Measurements from ENCODE around the gene PARK7. TPM values are rescaled to one million over a fixed set of nuclear protein-coding genes. Genes with fewer than 3 reads are reported as not detected.

PARK7 gene
- total RNA-seq, result 100 to 1,000 TPM; 103 to 125 (median 116) TPM
- 147 TPM for total RNA-seq (2013)
- 48.6 to 242 (median 64.4) reads per million in 29 experiments for total RNA-seq

DNA sequence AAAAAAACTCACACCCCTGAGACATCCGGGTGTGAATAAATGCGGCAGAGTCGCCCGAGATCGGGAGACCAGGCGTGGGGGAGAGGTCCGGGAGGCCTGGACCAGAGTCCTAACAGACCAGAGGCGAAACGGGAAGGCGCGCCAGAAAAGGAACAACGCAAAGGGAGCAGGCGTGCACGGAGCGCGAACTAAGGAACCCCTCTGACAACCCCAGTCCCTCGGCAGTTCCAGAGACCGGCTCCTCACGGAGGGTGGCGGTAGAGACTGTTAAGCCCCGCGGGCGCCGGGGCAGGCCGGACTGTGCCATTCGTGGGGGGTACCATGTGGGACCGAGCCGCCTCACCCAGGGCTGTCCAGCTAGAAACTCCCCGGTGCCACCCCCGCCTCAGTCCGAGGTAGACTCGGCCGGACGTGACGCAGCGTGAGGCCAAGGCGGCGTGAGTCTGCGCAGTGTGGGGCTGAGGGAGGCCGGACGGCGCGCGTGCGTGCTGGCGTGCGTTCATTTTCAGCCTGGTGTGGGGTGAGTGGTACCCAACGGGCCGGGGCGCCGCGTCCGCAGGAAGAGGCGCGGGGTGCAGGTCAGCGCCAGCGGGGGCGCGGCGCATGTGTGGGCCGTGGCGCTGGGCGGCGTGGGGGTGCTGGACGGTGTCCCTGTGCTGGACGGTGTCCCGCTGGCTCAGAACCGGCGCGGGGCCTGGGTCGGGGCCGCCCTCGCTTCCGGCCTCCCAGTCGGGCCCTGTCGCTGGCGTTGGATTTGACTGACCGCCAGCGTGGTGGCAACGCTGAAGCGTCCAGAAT is at the start of gene PARK7:
Gene PARK7, plus strand, starts transcription at position 496 of the 798 bp plus-strand sequence. CDS start 1,075 bp downstream, outside the sequence.
- no peaks in the 10 kb centered on the region for H3K27me3 Mint-ChIP-seq
- no peaks in the 10 kb centered on the region for H3K9me3 ChIP-seq
- DNase-seq (peak; percentile 97 to 100 (median 99)), ATAC-seq (replicated peaks in 1 of 4) (peak; percentile 94 to 99 (median 98))
- H3K36me3 ChIP-seq (ENCODE audit: control insufficient read depth in 2 of 2, extremely low read depth in 1 of 2, insufficient read depth in 1 of 2, low read length in 1 of 2), result peaks cover 0 to 29% of the 10 kb centered on the region in 2 donors
- H3K9me3 Mint-ChIP-seq, result no peaks in the 10 kb centered on the region
- ChIA-PET CTCF (interaction anchor here in 1 of 2 donors (0.6 to 1.0 kb wide), 2 partner anchors 14 to 46 kb away, joined by 3 to 4 read pairs; no protein-coding TSS in a partner anchor), POLR2A (interaction anchor here in 1 of 2 donors (0.7 kb wide), 1 partner anchor 12 kb away, joined by 4 read pairs; no protein-coding TSS in a partner anchor)
- peak within 1 kb of the TSS; percentile 93 to 99 (median 98) for H3K4me3 Mint-ChIP-seq
- peak within 1 kb of the TSS; percentile 68 to 90 for H3K4me3 ChIP-seq (ENCODE audit: control insufficient read depth in 1 of 2, extremely low read depth in 1 of 2, low read length in 1 of 2)
- H3K27ac Mint-ChIP-seq, result peak within 1 kb of the TSS; percentile 98 to 100
- peak within 1 kb of the TSS; percentile 89 for H3K27ac ChIP-seq (ENCODE audit: low read length)
- H3K4me1 ChIP-seq (ENCODE audit: control insufficient read depth in 1 of 2, extremely low read depth in 1 of 2, insufficient read depth in 2 of 2, low read length in 2 of 2), result peaks cover 10 to 48% of the 10 kb centered on the region in 2 experiments
- H3K4me1 Mint-ChIP-seq, result peaks cover 58 to 70% (median 63%) of the 10 kb centered on the region in 3 donors
- peaks cover 24% of the 10 kb centered on the region for H3K36me3 Mint-ChIP-seq
- under 1% methylated on average over 77 of the region's 81 CpGs for WGBS (ENCODE audit: insufficient coverage)
- no peaks in the 10 kb centered on the region for H3K27me3 ChIP-seq (replicated peaks in 1 of 2; ENCODE audit: control insufficient read depth in 2 of 2, extremely low read depth in 1 of 2, insufficient read depth in 2 of 2, low read length in 1 of 2)

DNA sequence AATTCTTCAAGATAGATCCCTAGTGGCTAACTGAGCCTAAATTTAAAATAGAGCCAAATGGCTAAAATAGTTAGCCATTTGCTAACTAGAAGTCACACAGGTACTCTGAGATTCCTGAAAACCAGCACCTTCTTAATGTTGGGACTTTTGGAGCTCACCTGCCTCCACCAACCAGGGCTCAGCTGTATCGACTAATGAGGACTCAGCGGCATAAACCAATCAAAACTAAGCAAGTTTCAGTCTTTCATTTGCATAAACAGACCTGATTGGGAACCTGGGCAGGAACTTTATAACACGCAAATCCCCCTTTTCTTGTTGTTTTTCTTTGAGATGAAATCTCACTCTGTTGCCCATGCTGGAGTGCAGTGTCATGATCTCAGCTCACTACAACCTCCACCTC is 49.4 kb upstream of the PARK7 start:
- DNase-seq (no peak), ATAC-seq (replicated peaks in 1 of 4) (no peak)
- Mint-ChIP-seq H3K9me3 (no peaks in the 10 kb centered on the region), H3K4me1 (peaks cover 0 to 52% (median 14%) of the 10 kb centered on the region in 3 donors), H3K36me3 (no peaks in the 10 kb centered on the region), H3K27me3 (no peaks in the 10 kb centered on the region), H3K27ac (peak overlapping the region in 1 of 2 donors; percentile 94), H3K4me3 (peak overlapping the region in 1 of 3 donors; percentile 91)
- H3K36me3 ChIP-seq (ENCODE audit: control insufficient read depth in 2 of 2, extremely low read depth in 1 of 2, insufficient read depth in 1 of 2, low read length in 1 of 2), result no peaks in the 10 kb centered on the region
- ChIA-PET CTCF (no interaction called here), POLR2A (no interaction called here)
- no peaks in the 10 kb centered on the region for H3K27me3 ChIP-seq (replicated peaks in 1 of 2; ENCODE audit: control insufficient read depth in 2 of 2, extremely low read depth in 1 of 2, insufficient read depth in 2 of 2, low read length in 1 of 2)
- no peaks in the 10 kb centered on the region for H3K9me3 ChIP-seq
- peak overlapping the region in 1 of 2 donors; percentile 59 for H3K4me3 ChIP-seq (ENCODE audit: control insufficient read depth in 1 of 2, extremely low read depth in 1 of 2, low read length in 1 of 2)
- no peak overlapping the region for H3K27ac ChIP-seq (ENCODE audit: low read length)
- peaks cover 0 to 13% of the 10 kb centered on the region in 2 experiments for H3K4me1 ChIP-seq (ENCODE audit: control insufficient read depth in 1 of 2, extremely low read depth in 1 of 2, insufficient read depth in 2 of 2, low read length in 2 of 2)
- 83% methylated on average over 3 of the region's 3 CpGs for WGBS (ENCODE audit: insufficient coverage)

DNA sequence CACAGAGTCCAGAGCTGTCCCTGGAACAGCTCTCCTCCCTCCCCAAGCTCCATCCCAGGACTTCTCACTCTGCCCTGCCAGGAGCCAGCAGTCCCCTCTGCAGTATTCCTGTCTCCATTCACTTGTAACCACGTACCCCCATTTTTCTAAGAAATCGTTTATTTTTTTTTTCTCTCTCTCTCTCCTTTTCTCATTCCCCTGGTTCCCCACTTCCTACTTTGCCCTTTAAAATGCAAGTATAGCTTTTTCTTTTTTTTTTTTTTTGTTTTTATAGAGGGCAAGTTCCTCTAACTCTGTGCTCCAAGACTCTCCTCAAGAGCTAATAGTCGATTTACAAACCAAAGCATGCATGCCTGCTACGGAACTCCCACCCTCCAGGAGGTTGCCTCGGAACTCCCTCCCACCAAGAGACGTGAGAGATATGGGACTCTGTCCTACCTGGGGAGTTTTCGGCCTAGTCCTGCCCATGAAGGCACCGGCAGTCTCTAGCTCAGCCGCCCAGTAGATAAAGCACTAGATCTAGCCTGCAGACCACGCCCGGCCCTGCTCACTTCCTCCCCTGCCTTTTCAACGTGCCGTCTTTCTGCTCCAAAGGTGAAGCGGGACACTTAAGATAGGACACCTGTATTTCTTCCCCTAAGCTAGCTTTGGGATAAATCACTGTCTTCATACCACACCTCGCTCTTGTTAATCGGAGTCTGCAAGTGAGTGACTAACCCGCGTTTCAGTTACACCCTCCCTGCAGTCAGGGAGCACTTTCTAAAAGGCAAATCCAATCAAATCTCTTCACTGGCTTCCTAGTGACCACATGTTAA is 48.6 kb upstream of the PARK7 start:
- Histone ChIP-seq H3K4me1 (ENCODE audit: control insufficient read depth in 1 of 2, extremely low read depth in 1 of 2, insufficient read depth in 2 of 2, low read length in 2 of 2) (peaks cover 0 to 13% of the 10 kb centered on the region in 2 experiments), H3K9me3 (no peaks in the 10 kb centered on the region), H3K27me3 (replicated peaks in 1 of 2; ENCODE audit: control insufficient read depth in 2 of 2, extremely low read depth in 1 of 2, insufficient read depth in 2 of 2, low read length in 1 of 2) (no peaks in the 10 kb centered on the region), H3K27ac (ENCODE audit: low read length) (no peak overlapping the region), H3K36me3 (ENCODE audit: control insufficient read depth in 2 of 2, extremely low read depth in 1 of 2, insufficient read depth in 1 of 2, low read length in 1 of 2) (no peaks in the 10 kb centered on the region), H3K4me3 (ENCODE audit: control insufficient read depth in 1 of 2, extremely low read depth in 1 of 2, low read length in 1 of 2) (peak overlapping the region in 1 of 2 donors; percentile 59)
- DNase-seq (peak in 8 of 35 experiments; percentile 15 to 35 (median 22)), ATAC-seq (replicated peaks in 1 of 4) (peak in 3 of 4 experiments; percentile 27 to 60 (median 44))
- H3K27me3 Mint-ChIP-seq, result no peaks in the 10 kb centered on the region
- 66% methylated on average over 14 of the region's 18 CpGs for WGBS (ENCODE audit: insufficient coverage)
- ChIA-PET POLR2A (no interaction called here), CTCF (no interaction called here)
- H3K4me1 Mint-ChIP-seq, result peaks cover 0 to 54% (median 14%) of the 10 kb centered on the region in 3 donors
- no peaks in the 10 kb centered on the region for H3K36me3 Mint-ChIP-seq
- peak overlapping the region; percentile 29 to 91 (median 65) for H3K4me3 Mint-ChIP-seq
- no peaks in the 10 kb centered on the region for H3K9me3 Mint-ChIP-seq
- peak overlapping the region; percentile 64 to 94 for H3K27ac Mint-ChIP-seq

DNA sequence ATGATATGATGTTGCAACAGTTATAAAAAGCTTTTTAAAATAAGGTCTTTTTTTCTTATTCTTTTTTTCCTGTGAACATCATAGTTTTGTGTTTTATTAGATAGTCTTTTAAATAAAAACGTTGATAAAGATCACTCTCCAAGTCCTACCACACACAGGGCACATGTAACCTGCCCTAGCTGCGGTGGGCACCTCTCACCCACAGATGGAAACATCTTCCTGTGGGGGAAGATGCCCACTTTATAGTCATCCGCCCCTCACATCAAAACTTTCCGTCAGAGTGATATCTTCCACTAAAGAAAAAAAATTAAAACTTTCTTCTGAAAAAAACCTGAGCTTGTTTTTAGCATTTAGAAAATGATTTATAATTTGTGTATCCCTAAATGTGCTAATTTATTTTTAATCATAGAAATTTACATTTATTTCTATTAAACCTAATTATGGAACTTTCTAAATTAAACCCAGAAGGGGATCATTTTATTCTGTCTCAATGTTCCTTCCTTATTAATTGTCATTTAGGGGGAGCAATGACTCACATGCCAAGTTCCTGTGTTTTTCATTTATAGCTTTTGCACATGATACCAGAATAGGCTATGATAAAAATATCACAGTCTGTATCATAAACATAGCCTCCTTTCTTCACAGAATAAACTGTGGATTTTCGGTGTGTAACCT is 45.5 kb upstream of the PARK7 start:
- DNase-seq (peak in 18 of 35 experiments; percentile 9 to 52 (median 26)), ATAC-seq (replicated peaks in 1 of 4) (peak in 3 of 4 experiments; percentile 41 to 58 (median 54))
- Histone ChIP-seq H3K4me1 (ENCODE audit: control insufficient read depth in 1 of 2, extremely low read depth in 1 of 2, insufficient read depth in 2 of 2, low read length in 2 of 2) (peaks cover 0 to 13% of the 10 kb centered on the region in 2 experiments), H3K4me3 (ENCODE audit: control insufficient read depth in 1 of 2, extremely low read depth in 1 of 2, low read length in 1 of 2) (no peak overlapping the region), H3K36me3 (ENCODE audit: control insufficient read depth in 2 of 2, extremely low read depth in 1 of 2, insufficient read depth in 1 of 2, low read length in 1 of 2) (no peaks in the 10 kb centered on the region), H3K27ac (ENCODE audit: low read length) (no peak overlapping the region), H3K27me3 (replicated peaks in 1 of 2; ENCODE audit: control insufficient read depth in 2 of 2, extremely low read depth in 1 of 2, insufficient read depth in 2 of 2, low read length in 1 of 2) (no peaks in the 10 kb centered on the region), H3K9me3 (no peaks in the 10 kb centered on the region)
- Mint-ChIP-seq H3K27ac (peak overlapping the region in 1 of 2 donors; percentile 15), H3K9me3 (no peaks in the 10 kb centered on the region), H3K27me3 (no peaks in the 10 kb centered on the region), H3K4me3 (no peak overlapping the region), H3K4me1 (peaks cover 0 to 50% (median 17%) of the 10 kb centered on the region in 3 donors), H3K36me3 (no peaks in the 10 kb centered on the region)
- POLR2A ChIA-PET, result no interaction called here
- CTCF ChIA-PET, result interaction anchor here in 1 of 2 donors (0.6 to 1.2 kb wide), 3 partner anchors 12 to 467 kb away, joined by 3 read pairs; no protein-coding TSS in a partner anchor
- WGBS (ENCODE audit: insufficient coverage), result no CpG with 5 or more reads among the region's 5 CpGs

DNA sequence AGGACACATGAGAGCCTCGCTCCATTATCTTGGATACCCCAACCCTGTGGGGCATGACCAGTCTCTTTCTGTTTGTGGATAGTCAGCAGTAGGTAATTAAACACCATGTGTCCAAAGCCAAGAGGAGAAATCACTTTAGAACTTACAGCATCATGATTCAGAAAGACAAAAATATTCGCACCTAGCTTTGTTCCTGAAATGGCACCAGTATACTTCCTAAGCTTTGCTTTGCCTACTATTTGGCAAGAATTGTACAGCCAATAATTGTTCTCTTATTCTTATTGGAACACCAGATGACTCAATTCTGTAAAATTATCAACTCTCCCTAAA is 45.0 kb upstream of the PARK7 start:
- H3K27me3 Mint-ChIP-seq, result no peaks in the 10 kb centered on the region
- H3K27ac Mint-ChIP-seq, result no peak overlapping the region
- 100% methylated on average over 1 of the region's 2 CpGs for WGBS (ENCODE audit: insufficient coverage)
- ChIA-PET CTCF (interaction anchor here in 1 of 2 donors (0.6 to 1.2 kb wide), 3 partner anchors 12 to 43 kb away, joined by 3 read pairs; no protein-coding TSS in a partner anchor), POLR2A (interaction anchor here in 1 of 2 donors (0.6 kb wide), 1 partner anchor 1458 kb away, joined by 3 read pairs; no protein-coding TSS in a partner anchor)
- Histone ChIP-seq H3K4me3 (ENCODE audit: control insufficient read depth in 1 of 2, extremely low read depth in 1 of 2, low read length in 1 of 2) (no peak overlapping the region), H3K4me1 (ENCODE audit: control insufficient read depth in 1 of 2, extremely low read depth in 1 of 2, insufficient read depth in 2 of 2, low read length in 2 of 2) (peaks cover 0 to 13% of the 10 kb centered on the region in 2 experiments), H3K27ac (ENCODE audit: low read length) (no peak overlapping the region), H3K36me3 (ENCODE audit: control insufficient read depth in 2 of 2, extremely low read depth in 1 of 2, insufficient read depth in 1 of 2, low read length in 1 of 2) (no peaks in the 10 kb centered on the region), H3K9me3 (no peaks in the 10 kb centered on the region), H3K27me3 (replicated peaks in 1 of 2; ENCODE audit: control insufficient read depth in 2 of 2, extremely low read depth in 1 of 2, insufficient read depth in 2 of 2, low read length in 1 of 2) (no peaks in the 10 kb centered on the region)
- ATAC-seq (replicated peaks in 1 of 4) (no peak), DNase-seq (no peak)
- no peaks in the 10 kb centered on the region for H3K36me3 Mint-ChIP-seq
- peaks cover 0 to 47% (median 17%) of the 10 kb centered on the region in 3 donors for H3K4me1 Mint-ChIP-seq
- no peaks in the 10 kb centered on the region for H3K9me3 Mint-ChIP-seq
- no peak overlapping the region for H3K4me3 Mint-ChIP-seq

Measured in T-cell (primary cell).